GM18519 (cell line): ENCODE results near the gene INCENP.

Experiments used
- ATAC-seq: cut with Tn5 transposase; IDR thresholded peaks from one replicate; pipeline ENCODE4 v1.9.1; 2021; ENCODE audit warnings: mild to moderate bottlenecking, moderate library complexity; ENCODE audit not compliant: unreplicated experiment, low FRiP score

INCENP gene

DNA sequence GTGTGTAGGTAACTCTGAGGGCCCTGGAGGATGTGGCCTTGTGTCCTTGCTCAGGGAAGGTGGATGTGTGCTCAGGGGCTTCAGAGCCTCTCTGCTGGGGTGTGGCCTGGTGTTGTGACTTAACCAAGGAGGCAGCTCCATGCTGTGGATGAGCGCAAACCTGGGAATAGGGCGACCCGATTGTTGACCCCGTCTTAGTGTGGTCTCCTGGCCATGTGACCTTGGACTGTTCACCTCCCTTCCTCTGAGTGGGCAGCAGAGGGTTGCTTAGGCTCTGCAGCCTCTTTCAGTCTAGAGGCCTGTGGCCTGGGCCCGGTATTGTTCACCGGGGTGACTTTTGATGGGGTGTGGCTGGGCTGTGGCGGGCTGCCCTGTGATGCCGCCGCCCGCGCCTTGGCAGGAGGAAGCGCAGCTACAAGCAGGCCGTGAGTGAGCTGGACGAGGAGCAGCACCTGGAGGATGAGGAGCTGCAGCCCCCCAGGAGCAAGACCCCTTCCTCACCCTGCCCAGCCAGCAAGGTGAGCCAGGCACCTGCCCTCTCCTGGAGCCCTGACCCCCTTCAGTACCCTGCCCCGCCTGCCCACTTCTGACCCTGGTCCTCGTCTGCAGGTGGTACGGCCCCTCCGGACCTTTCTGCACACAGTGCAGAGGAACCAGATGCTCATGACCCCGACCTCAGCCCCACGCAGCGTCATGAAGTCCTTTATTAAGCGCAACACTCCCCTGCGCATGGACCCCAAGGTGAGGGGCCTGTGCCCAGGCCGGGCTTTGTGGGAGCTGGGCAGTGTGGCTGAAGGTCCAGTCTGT, 16.7 kb downstream of the INCENP start:
- ATAC-seq, result no peak

DNA sequence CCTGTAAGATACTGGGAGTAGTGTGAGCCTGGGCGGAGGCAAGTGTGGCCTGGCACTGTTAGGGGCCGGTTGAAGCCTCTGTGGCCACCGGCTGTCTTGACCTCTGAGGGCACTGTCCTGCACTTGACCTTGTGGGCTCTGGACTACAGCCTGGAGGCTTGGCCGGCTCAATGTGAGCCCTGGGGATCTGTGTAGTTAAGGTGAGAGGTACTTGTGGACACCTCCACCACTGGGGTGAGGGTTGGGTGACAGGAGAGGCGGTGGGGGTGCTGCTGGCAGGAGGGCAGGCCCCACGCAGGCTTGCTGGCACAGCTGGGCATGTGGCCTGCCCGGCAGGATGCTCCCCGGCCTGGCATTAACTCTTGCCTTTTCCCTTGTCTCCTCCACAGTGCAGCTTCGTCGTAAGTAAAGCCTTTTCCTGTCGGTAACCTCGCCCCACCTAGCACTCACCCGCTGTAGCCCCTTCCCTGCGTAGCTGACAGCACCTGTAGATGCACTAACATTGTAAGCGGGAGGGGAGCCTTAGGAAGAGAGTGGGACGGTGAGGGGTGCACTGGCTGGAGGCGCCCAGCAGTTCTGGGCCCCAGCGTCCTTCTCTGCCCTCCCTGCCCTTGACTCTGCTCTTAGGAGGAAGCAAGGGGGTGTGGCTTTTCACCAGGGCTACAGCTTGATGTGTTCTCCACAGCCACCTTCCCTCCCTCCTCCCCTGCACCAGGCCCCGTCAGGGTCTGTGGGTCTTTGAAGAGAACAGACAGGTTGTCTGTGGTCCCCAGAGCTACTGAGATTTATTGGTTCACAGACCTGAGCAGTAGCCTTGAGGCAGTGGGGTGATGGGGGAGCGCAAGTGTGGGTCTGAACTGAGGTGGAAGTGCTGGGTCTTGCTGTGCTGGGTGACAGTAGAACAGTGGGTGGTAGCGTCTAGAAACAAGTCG, 17.6 kb downstream of the INCENP start:
- ATAC-seq, result no peak

DNA sequence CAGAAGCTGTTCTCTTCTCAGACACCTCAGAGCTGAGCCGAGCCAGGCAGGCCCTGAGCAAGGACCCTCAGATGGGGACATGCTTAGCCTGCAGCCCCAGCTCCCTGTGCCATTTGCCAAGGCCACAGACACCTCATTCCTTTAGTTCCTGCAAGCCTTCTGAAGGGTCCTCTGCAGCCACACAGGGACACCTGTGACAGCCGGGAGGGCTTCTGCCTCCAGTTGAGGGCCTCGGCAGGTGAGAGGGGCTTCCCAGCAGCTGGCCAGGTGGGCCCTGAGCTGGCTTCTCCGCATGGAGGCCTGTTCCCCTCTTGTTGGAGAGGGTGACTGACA, 18.2 kb downstream of the INCENP start:
- ATAC-seq, result no peak

DNA sequence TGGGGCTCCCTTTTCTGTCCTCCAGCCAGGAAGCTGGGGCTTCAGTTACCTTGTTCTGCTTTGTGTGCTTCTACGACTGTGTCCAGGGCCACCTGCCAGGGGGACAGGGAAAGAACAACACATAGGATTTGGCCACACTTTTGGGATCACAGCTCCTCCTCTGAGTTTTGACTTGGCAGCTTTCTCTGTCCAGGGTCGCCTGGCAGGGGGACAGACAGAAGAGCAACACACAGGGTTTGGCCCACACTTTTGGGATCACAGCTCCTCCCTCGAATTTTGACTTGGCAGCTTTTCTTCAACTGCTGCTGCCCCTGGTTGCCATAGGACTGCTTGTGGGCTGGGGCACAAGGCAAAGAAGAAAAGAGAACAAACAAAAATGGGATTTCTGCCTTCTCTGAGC, 19.1 kb downstream of the INCENP start:
- no peak for ATAC-seq

DNA sequence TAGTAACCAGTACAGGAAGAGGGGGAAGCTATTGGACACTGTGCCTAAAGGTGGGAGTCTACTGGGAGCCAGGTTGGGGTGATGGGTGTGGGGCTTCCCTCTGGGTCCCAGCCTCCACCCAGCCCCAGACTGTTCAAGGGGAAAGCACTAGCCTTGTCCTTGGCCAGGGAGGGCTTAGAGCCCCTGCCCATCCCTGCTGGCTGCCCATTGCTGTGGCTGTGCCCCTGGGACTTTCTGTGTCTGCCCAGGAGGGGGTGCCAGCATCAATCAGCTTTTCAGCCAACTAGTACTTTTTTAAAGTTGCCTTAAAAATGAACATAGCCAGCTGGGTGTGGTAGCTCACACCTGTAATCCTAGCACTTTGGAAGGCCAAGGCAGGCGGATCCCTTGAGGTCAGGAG, 19.9 kb downstream of the INCENP start:
- no peak for ATAC-seq

DNA sequence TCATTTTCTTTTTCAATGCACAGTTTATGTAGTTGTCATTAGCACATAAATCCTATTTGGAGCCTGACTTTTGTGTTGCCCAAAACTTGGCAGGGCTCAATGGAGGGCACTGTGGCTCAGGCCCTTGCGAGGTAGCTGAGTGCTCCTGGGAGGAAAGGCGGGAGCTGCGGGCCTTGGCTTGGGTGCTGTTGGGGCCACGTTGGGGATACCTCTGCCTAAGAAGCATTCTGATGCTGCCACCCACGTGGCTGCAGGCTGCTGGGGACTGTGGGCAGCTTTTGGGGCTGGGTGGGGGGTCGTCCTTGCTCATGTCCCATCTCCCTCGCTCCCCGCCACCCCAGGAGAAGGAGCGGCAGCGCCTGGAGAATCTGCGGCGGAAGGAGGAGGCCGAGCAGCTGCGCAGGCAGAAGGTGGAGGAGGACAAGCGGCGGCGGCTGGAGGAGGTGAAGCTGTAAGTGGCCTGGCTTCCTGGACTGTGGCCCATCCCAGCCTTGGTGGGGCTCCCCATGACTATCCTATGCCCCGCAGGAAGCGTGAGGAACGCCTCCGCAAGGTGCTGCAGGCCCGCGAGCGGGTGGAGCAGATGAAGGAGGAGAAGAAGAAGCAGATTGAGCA, 20.9 kb downstream of the INCENP start:
- no peak for ATAC-seq

DNA sequence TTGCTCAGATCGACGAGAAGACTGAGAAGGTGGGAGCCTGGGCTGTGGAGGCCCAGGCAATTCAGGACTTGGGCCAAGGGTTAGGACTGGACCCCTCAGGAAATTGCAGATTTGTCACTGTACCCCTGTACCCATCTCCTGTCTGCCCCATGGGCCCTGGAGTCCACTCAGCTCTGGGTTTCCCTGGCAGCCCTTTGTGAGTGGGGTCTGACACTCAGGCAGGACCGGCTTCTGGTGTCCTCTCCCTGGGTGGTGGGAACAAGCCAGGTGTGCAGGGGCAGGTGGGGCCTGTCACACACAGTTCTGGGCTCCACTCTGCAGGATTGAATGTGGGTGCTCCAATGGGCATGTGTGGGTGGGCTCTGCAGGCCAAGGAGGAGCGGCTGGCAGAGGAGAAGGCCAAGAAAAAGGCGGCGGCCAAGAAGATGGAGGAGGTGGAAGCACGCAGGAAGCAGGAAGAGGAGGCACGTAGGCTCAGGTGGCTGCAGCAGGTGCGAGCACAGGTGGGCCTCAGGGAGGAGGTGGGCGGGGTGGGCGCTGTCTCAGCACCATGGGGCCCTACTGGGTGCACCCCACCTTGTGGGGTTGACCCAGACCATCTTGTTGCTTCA, 21.6 kb downstream of the INCENP start:
- ATAC-seq, result no peak

DNA sequence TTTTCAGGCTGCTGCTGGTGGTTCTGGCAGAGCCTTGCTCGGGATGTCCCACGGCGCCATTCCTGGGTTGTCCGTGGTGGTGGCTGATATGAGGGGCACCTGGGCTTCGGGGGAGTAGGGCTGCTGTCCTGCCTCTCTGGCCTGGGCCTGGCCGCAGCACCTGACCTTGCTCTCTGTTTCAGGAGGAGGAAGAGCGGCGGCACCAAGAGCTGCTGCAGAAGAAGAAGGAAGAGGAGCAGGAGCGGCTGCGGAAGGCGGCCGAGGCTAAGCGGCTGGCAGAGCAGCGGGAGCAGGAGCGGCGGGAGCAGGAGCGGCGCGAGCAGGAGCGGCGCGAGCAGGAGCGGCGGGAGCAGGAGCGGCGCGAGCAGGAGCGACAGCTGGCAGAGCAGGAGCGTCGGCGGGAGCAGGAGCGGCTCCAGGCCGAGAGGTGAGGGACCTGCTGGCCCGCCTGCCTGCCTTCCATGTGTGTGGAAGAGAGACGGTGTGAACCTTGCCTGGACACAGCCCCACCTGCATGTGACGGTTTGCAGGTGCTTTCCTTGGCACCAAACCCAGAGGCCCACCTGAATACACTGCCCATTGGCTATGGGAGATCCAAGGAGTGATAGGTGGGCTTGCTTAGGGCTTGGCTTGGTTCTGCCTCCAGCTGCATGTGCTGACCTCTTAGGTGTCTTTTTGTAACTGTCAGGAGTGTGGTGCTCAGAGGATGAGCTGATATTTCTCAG, 22.8 kb downstream of the INCENP start:
- ATAC-seq, result no peak

DNA sequence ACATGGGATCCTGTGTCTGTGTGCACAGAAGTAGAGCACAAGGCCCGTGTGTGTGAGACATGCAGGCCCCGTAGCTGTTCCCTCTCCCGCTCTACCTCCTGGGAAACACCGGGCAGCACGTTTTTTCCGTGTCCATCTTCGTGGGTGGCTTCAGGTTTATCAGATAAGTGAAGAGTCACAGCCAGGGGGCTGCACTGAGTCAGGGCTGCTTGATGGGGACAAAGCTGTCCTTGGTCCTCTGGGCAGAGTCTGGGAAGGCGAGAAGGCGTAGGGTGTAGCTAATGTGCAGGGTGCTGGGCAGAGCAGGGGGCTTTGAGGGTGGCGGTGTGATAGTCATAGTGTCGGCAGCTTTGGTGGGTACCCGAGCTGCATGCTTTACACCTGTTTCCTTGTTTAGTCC, 23.7 kb downstream of the INCENP start:
- ATAC-seq, result no peak

DNA sequence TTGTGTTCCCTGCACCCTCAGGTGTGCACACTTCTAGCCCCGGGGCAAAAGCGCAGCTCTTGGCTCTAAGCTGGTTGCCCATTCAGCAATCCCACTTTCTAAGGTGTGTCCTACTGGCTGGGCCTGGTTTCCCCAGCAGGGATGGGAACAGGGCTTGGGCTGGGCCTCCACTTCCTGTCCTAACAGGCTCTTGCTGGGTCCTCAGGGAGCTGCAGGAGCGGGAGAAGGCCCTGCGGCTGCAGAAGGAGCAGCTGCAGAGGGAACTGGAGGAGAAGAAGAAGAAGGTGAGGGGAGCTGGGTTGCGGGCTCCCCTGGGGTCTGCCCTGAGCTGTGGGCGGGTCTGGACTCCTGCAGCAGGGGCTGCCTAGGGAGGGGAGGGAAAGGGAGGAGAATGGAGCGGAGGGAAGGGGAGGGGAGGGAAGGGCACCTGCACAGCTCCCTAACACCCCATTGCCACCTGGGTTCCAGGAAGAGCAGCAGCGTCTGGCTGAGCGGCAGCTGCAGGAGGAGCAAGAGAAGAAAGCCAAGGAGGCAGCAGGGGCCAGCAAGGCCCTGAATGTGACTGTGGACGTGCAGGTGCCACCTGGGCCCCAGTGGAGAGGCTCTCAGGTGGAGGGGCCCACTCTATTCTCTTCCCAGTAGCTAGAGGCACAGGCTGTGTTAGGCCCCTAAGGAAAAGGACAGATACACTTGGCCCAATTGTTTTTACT, 24.6 kb downstream of the INCENP start:
- no peak for ATAC-seq

DNA sequence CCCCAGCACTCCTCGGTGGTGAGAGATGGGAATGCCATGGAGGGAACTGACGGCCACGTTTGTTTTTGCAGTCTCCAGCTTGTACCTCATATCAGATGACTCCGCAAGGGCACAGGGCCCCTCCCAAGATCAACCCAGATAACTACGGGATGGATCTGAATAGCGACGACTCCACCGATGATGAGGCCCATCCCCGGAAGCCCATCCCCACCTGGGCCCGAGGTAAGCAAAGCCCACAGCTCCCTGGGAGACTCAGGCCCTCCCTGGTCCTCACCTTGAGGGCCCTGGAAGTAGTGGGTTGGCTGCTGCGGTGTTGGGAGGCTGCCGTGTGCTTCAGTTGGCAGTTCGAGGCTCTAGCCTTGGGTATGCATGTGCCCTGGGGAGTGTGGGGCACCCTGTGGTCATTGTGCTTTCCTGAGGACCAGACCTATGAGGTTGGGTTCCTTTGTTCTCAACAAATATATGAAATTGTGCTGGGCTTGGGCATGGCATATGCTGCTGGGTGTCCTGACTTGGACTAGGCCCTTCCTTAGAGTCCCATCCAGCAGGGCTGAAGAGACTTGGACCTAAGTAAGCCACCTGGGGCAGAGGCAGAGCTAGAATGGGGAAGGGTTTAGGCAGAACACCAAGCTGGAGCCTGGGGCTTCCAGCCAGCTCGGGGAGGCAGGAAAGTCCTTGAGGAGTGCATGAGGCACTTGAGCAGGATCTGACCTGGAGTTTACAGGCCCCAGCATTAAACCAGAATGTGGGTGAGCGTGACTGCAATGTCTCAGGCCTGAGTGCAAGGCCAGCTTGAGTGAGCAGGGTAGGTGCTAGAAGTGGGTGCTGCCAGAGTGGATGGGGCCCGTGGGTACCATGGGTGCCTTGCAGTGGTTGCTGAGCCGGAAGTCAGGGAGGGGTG, 26.4 kb downstream of the INCENP start:
- no peak for ATAC-seq

DNA sequence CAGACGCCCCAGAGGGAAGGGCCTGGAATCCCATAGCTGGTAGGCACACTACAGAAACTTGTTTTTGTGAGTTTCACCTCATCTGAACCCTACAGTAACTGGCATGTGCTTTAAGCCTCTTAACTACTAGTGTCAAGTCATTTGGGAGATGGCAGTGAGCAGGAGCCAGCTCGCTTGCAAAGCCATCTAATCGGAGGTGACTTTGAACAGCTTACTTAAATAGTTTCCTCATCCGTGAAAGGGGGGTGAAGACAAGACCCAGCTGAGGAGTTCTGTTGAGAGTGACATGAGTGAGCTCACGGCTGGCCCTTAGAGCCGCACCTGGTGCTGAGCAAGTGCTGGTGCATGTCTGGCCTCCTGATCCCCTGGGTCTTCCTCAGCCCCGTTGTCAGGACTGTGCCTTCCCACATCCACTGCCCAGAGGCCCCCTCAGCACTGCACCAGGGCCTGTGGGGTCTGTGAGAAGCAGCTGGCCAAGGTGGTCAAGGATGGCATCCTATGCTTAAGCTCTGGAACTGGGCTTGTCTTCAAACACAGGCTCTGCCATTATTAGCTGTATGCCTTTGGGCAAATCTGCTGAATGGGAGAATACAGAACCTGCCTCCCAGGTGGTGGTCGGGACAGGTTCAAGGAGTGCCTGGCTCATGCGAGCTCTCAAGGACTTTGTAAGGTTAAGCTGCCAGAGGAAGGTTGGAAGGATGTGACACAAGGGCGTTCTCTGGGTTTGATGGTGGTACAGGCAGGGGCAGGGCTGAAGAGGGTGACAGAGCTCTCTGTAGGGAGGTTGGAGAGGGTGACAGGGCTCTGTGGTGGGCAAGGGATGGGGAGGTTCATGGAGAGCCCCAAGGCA, 27.3 kb downstream of the INCENP start:
- no peak for ATAC-seq

DNA sequence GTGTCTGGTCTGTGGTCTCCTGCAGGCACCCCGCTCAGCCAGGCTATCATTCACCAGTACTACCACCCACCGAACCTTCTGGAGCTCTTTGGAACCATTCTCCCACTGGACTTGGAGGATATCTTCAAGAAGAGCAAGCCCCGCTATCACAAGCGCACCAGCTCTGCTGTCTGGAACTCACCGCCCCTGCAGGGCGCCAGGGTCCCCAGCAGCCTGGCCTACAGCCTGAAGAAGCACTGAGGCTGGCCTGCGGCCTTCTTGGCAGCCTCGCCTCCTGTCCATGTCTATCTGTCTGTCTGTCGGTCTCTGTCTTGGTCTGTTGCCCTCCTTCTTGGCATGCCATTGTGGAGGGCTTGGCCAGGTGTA, 27.9 kb downstream of the INCENP start:
- ATAC-seq, result no peak

DNA sequence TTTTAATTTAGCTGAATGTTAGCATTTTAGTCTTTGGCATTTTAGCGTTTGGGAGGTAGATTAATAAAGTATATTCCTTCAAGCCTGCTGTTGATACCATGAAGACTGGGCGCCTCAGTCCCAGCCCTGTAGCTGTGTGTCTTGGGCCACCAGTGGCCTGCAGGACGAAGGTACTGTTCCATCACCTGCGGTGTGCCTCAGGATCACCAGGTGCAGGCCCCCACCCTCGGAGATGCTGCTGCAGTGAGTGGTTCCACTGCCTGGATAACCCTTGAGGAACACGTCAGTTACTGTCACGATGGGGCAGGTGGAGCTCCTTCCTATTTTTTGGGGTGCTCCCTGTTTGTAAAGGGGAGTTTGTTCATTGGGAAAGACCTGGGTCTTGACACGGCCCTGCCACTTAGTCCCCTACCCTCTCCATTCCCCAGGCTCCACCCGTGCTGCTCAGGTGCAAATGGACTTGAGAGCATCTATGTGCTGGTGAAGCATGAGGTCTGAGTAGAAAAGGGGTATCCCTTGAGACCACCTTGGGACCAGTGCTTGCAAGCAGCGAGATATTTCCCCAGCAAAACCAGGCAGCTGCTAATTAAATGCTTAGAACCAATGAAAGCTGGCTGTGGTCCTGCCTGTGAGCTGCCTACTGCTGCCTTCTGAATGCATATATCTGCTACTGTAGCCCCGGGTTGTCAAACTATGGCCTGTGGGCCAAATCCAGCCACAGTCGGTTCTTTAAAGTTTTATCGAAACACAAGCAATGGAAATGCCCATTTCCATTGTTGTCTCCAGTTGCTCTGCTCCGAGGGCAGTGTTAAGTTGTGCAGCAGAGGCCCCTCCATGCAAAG, 28.7 kb downstream of the INCENP start:
- no peak for ATAC-seq

DNA sequence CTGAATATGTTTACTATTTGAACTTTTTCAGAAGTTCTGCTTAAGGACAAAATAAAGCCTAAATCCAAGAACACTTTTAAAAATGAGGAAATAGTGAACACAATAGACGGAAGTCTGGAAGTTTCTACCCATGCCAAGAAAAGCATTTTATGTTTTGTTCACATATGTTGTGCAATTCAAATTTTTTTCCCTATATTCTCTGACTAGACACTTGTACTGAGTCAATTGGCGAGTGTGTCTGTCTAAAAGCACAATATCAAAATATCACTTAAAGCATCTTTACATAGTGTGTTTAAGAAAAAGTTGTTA, 29.2 kb downstream of the INCENP start:
- no peak for ATAC-seq

DNA sequence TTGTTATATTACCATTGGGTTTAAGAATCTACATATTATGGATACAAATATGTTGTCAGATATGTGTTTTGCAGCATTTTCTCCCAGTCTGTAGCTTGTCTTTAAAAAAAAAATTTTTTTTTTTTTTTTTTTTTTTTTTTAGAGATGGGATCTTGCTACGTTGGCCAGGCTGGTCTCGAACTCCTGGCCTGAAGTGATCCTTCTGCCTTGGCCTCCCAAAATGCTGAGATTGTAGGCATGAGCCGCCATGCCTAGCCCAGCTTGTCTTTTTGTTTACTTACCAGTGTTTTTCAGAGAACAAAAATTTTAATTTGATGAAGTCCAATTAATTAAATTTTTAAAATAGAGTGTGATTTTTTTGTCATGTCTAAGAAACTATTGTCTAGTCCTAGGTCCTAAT, 29.8 kb downstream of the INCENP start:
- no peak for ATAC-seq

DNA sequence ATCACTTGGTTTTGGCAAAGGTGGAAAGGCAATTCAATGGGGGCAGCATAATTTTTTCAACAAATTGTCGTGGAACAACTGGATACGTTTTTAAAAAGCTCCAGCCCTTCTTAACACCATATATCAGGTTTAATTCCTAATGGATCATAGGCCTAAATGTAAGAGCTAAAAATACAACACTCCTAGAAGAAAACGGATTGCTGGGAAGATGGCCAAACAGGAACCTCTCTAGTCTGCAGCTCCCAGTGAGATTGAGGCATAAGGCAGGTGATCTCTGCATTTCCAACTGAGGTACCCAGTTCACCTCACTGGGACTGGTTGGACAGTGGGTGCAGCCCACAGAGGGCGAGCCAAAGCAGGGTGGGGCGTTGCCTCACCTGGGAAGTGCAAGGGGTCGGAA, 33.8 kb downstream of the INCENP start:
- no peak for ATAC-seq
